Fibroblast of the conjunctiva (primary cell): Measurements from ENCODE around the gene BRD4.

ENCODE experiments used
- DNase-seq: peaks from one replicate; pipeline ENCODE4 v3.0.0-alpha.2; 2010; ENCODE audit warnings: low read depth

Gene BRD4

DNA sequence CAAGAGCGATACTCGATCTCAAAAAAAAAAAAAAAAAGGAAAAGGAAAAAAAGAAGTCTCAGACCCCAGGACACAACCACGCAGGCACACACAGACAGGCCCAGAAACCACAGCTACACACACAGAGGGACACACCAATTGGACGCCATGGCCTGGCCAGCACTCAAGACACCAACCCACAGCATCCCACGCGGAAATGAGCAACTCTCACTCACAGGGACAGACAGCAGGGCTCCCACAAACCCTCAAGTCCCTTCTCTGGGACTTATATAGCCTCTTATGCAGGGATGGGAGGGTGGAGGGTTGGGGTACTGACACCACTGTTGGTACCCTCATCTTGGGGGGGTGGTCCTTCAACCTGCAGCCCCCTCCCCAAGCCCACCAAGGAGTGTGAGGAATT is 137.4 kb downstream of the BRD4 start:
- DNase-seq: no peak

- DNase-seq: no peak
These were observed 140.4 kb downstream of the BRD4 start for GRCh38 chr19:15191982-15192381.

- DNase-seq: no peak
These were observed 140.8 kb downstream of the BRD4 start for GRCh38 chr19:15191514-15191913.

GRCh38 chr19:15188851-15189250 is 143.5 kb downstream of the BRD4 start:
- DNase-seq: no peak

GRCh38 chr19:15187026-15188007 is 145.0 kb downstream of the BRD4 start:
- DNase-seq: no peak
